ENCODE results near the gene KCNAB3.
"Not testable (repeated sequence)": the region's sequence is repeated elsewhere in the genome, so short reads cannot be mapped to it uniquely, and the experiment has no call there.

KCNAB3 gene

GRCh38 chr17:7929158-7930023 lies at the start of gene KCNAB3:
TSS of gene KCNAB3 (minus strand) at chr17:7929856. CDS start at chr17:7929435, 421 bp downstream.
- no peak within 1 kb of the TSS; the same call in 1 of the 2 replicates for H3K4me3 ChIP-seq (ENCODE audit: low read length)
- no peak for TF ChIP-seq ZNF274 (IDR thresholded peaks at IDR 0.05; ENCODE audit: low read depth, low read length)

GRCh38 chr17:7977805-7978204 lies 48.1 kb upstream of the KCNAB3 start:
- TF ChIP-seq ZNF274 (IDR thresholded peaks at IDR 0.05; ENCODE audit: low read depth, low read length), result no peak

GRCh38 chr17:7977039-7977438 lies 47.4 kb upstream of the KCNAB3 start:
- TF ChIP-seq ZNF274 (IDR thresholded peaks at IDR 0.05; ENCODE audit: low read depth, low read length), result no peak
- no peak overlapping the region for H3K4me3 ChIP-seq (ENCODE audit: low read length)

More at GRCh38 chr17:7977805-7978204, 48.1 kb upstream of the KCNAB3 start:
- H3K4me3 ChIP-seq (ENCODE audit: low read length), result no peak overlapping the region

- TF ChIP-seq ZNF274 (IDR thresholded peaks at IDR 0.05; ENCODE audit: low read depth, low read length), result no peak
- H3K4me3 ChIP-seq (ENCODE audit: low read length), result no peak overlapping the region
Measured at GRCh38 chr17:7974638-7975131, 45.0 kb upstream of the KCNAB3 start.

- TF ChIP-seq ZNF274 (IDR thresholded peaks at IDR 0.05; ENCODE audit: low read depth, low read length), result no peak
- H3K4me3 ChIP-seq (ENCODE audit: low read length), result no peak overlapping the region
Measured at GRCh38 chr17:7972131-7972785, 42.6 kb upstream of the KCNAB3 start.

- no peak overlapping the region for H3K4me3 ChIP-seq (ENCODE audit: low read length)
- TF ChIP-seq ZNF274 (IDR thresholded peaks at IDR 0.05; ENCODE audit: low read depth, low read length), result no peak
Measured at GRCh38 chr17:7971651-7972050, 42.0 kb upstream of the KCNAB3 start.

- no peak for TF ChIP-seq ZNF274 (IDR thresholded peaks at IDR 0.05; ENCODE audit: low read depth, low read length)
- no peak overlapping the region for H3K4me3 ChIP-seq (ENCODE audit: low read length)
Measured at GRCh38 chr17:7969433-7969832, 39.8 kb upstream of the KCNAB3 start.

- H3K4me3 ChIP-seq (ENCODE audit: low read length), result no peak overlapping the region
- TF ChIP-seq ZNF274 (IDR thresholded peaks at IDR 0.05; ENCODE audit: low read depth, low read length), result no peak
Measured at GRCh38 chr17:7967751-7968150, 38.1 kb upstream of the KCNAB3 start.

GRCh38 chr17:7961421-7961820 lies 31.8 kb upstream of the KCNAB3 start:
- no peak for TF ChIP-seq ZNF274 (IDR thresholded peaks at IDR 0.05; ENCODE audit: low read depth, low read length)
- H3K4me3 ChIP-seq (ENCODE audit: low read length), result no peak overlapping the region

- H3K4me3 ChIP-seq (ENCODE audit: low read length), result no peak overlapping the region
- TF ChIP-seq ZNF274 (IDR thresholded peaks at IDR 0.05; ENCODE audit: low read depth, low read length), result no peak
Measured at GRCh38 chr17:7959503-7960253, 30.0 kb upstream of the KCNAB3 start.

- no peak overlapping the region for H3K4me3 ChIP-seq (ENCODE audit: low read length)
- TF ChIP-seq ZNF274 (IDR thresholded peaks at IDR 0.05; ENCODE audit: low read depth, low read length), result no peak
Measured at GRCh38 chr17:7956228-7956965, 26.7 kb upstream of the KCNAB3 start.

GRCh38 chr17:7955414-7956227 lies 26.0 kb upstream of the KCNAB3 start:
- no peak overlapping the region for H3K4me3 ChIP-seq (ENCODE audit: low read length)
- no peak for TF ChIP-seq ZNF274 (IDR thresholded peaks at IDR 0.05; ENCODE audit: low read depth, low read length)

GRCh38 chr17:7953266-7953665 lies 23.6 kb upstream of the KCNAB3 start:
- not testable (repeated sequence) for H3K4me3 ChIP-seq (ENCODE audit: low read length)

Measured in GM08714 (cell line).